HepG2 (cell line): ENCODE results near the gene C16orf89. TPM values are rescaled to one million over a fixed set of nuclear protein-coding genes. Genes with fewer than 3 reads are reported as not detected.

ENCODE experiments used
- CENPX ChIP-seq: sonication (generic); formaldehyde crosslinking; IDR thresholded peaks from 2 replicates; pipeline ENCODE4 v1.9.0; 2021; ENCODE audit warnings: mild to moderate bottlenecking, missing genetic modification reagents, moderate library complexity
- EED ChIP-seq: sonication (generic); formaldehyde crosslinking; IDR thresholded peaks from 2 replicates; pipeline ENCODE4 v1.5.0; 2020; ENCODE audit warnings: mild to moderate bottlenecking, missing genetic modification reagents
- ELF4 ChIP-seq: sonication (generic); formaldehyde crosslinking; IDR thresholded peaks from 2 replicates; pipeline ENCODE4 v1.5.0; 2020; ENCODE audit warnings: missing genetic modification reagents, mild to moderate bottlenecking, moderate library complexity, borderline replicate concordance
- HOXA3 ChIP-seq: sonication (generic); formaldehyde crosslinking; IDR thresholded peaks from 2 replicates; pipeline ENCODE4 v1.5.0; 2020; ENCODE audit warnings: missing genetic modification reagents
- PPARG ChIP-seq: conservative IDR thresholded peaks from 2 replicates; pipeline ENCODE4 v1.6.1; 2016; ENCODE audit warnings: missing biosample characterization, missing genetic modification reagents
- RARA ChIP-seq: IDR thresholded peaks from 2 replicates; pipeline ENCODE4 v1.6.1; 2016; ENCODE audit warnings: missing genetic modification reagents, missing compliant biosample characterization
- ZBTB20 ChIP-seq: sonication (generic); formaldehyde crosslinking; IDR thresholded peaks from 2 replicates; pipeline ENCODE4 v1.8.1; 2023; ENCODE audit warnings: missing genetic modification reagents, low read depth, mild to moderate bottlenecking, borderline replicate concordance
- ZNF598 ChIP-seq: sonication (generic); formaldehyde crosslinking; IDR thresholded peaks from 2 replicates; pipeline ENCODE4 v1.5.1; 2020; ENCODE audit warnings: mild to moderate bottlenecking, missing genetic modification reagents, borderline replicate concordance
- ZNF883 ChIP-seq: sonication (generic); formaldehyde crosslinking; IDR thresholded peaks from 2 replicates; pipeline ENCODE4 v1.5.1; 2020; ENCODE audit warnings: mild to moderate bottlenecking, missing genetic modification reagents; ENCODE audit errors: not compliant biosample characterization
- polyA plus RNA-seq, 8 experiments: library from polyadenylated mRNA; depleted of rRNA in 3 of 8; stranded (reverse) in 7 of 8; unstranded in 1 of 8; fragments of >200 nt; fragmentation: Illumina TruSeq in 4 of 8; extraction: Trizol in 4 of 8; gene quantifications; 2 replicates each; pipeline versions ENCODE4 v1.2.1 to v1.2.3, GENCODE V29; 2011 to 2016; ENCODE audit warnings: low read depth in 4 of 8, missing spikeins in 1 of 8, mixed read lengths in 1 of 8; ENCODE audit not compliant: insufficient read depth in 1 of 8
- total RNA-seq, 5 experiments: library from RNA; depleted of rRNA; stranded (reverse); fragments of >200 nt; fragmentation: Illumina TruSeq; extraction: Trizol; gene quantifications; 2 replicates each; pipeline ENCODE4 v1.2.3, GENCODE V29; 2016; ENCODE audit warnings: low read depth in 1 of 5
- TF ChIP-seq, protein P1 (sequence below): sonication (generic); formaldehyde crosslinking; IDR thresholded peaks from 2 replicates; pipeline ENCODE4 v1.4.0; 2020; ENCODE audit warnings: mild to moderate bottlenecking, missing genetic modification reagents
- TF ChIP-seq, protein P2 (sequence below): sonication (generic); formaldehyde crosslinking; IDR thresholded peaks from 2 replicates; pipeline ENCODE4 v1.5.0; 2020; ENCODE audit warnings: missing genetic modification reagents
- TF ChIP-seq, protein P3 (sequence below): sonication (generic); formaldehyde crosslinking; IDR thresholded peaks from 2 replicates; pipeline ENCODE4 v1.4.0; 2020; ENCODE audit warnings: missing genetic modification reagents
- TF ChIP-seq, protein P4 (sequence below): IDR thresholded peaks from 2 replicates; pipeline ENCODE4 v1.6.1; 2018; ENCODE audit warnings: missing genetic modification reagents
- TF ChIP-seq, protein P5 (sequence below): conservative IDR thresholded peaks from 2 replicates; pipeline ENCODE4 v1.6.1; 2018; ENCODE audit warnings: missing genetic modification reagents
- TF ChIP-seq, protein P6 (sequence below): sonication (generic); formaldehyde crosslinking; IDR thresholded peaks from 2 replicates; pipeline ENCODE4 v1.8.0; 2022; ENCODE audit warnings: missing genetic modification reagents, mild to moderate bottlenecking, inconsistent platforms, borderline replicate concordance
- TF ChIP-seq, protein P7 (sequence below): IDR thresholded peaks from 2 replicates; pipeline ENCODE4 v1.6.1; 2012; ENCODE audit warnings: inconsistent platforms

C16orf89 gene
- total and polyA plus RNA-seq, 2 of the 13 experiments (the other 11 are each of a cell fraction or from before 2014, with no cell fraction given) = 1.9 to 3.4 TPM

DNA sequence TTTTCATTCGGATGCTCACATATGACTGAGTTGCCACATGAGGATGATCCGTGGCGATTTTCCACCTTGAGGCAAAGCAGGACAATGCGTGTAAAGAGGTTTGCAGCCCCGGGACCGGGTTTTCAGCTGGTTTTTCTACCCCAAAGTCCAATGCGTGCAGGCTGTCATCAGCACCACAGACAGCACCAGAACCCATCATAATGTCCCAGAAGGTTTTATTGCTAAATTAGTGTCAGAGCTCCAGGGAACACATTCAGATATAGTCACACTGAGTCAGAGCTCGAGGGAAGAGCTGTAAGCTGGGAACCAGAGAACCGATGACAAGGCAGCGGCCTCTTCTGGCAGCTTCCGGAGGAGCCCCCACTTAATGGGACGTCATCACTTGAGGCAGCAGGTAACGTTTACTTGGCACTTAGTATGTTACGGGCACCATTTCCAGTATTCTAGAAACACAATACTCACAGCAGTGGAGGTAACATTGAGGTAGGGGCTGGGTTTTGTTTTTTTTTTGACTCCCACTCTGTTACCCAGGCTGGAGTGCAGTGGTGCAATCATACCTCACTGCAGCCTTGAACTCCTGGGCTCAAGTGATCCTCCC, 23.1 kb downstream of the C16orf89 start (continued):
- TF ChIP-seq, protein P1, sequence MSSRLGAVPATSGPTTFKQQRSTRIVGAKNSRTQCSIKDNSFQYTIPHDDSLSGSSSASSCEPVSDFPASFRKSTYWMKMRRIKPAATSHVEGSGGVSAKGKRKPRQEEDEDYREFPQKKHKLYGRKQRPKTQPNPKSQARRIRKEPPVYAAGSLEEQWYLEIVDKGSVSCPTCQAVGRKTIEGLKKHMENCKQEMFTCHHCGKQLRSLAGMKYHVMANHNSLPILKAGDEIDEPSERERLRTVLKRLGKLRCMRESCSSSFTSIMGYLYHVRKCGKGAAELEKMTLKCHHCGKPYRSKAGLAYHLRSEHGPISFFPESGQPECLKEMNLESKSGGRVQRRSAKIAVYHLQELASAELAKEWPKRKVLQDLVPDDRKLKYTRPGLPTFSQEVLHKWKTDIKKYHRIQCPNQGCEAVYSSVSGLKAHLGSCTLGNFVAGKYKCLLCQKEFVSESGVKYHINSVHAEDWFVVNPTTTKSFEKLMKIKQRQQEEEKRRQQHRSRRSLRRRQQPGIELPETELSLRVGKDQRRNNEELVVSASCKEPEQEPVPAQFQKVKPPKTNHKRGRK (CRISPR knock-in tag) = no peak
- TF ChIP-seq, protein P2, sequence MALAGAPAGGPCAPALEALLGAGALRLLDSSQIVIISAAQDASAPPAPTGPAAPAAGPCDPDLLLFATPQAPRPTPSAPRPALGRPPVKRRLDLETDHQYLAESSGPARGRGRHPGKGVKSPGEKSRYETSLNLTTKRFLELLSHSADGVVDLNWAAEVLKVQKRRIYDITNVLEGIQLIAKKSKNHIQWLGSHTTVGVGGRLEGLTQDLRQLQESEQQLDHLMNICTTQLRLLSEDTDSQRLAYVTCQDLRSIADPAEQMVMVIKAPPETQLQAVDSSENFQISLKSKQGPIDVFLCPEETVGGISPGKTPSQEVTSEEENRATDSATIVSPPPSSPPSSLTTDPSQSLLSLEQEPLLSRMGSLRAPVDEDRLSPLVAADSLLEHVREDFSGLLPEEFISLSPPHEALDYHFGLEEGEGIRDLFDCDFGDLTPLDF (CRISPR knock-in tag) = no peak
- TF ChIP-seq ZNF883 (CRISPR knock-in tag) (no peak), ELF4 (CRISPR knock-in tag) (no peak), HOXA3 (CRISPR knock-in tag) (peak; percentile 59; the same call in 1 of the 2 replicates), EED (CRISPR knock-in tag) (no peak), ZBTB20 (CRISPR knock-in tag) (no peak), RARA (CRISPR knock-in tag) (no peak), ZNF598 (CRISPR knock-in tag) (no peak), CENPX (CRISPR knock-in tag) (no peak), PPARG (CRISPR knock-in tag) (no peak)
- TF ChIP-seq, protein P3, sequence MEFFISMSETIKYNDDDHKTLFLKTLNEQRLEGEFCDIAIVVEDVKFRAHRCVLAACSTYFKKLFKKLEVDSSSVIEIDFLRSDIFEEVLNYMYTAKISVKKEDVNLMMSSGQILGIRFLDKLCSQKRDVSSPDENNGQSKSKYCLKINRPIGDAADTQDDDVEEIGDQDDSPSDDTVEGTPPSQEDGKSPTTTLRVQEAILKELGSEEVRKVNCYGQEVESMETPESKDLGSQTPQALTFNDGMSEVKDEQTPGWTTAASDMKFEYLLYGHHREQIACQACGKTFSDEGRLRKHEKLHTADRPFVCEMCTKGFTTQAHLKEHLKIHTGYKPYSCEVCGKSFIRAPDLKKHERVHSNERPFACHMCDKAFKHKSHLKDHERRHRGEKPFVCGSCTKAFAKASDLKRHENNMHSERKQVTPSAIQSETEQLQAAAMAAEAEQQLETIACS = no peak; the same call in 1 of the 2 replicates
- TF ChIP-seq, protein P4, sequence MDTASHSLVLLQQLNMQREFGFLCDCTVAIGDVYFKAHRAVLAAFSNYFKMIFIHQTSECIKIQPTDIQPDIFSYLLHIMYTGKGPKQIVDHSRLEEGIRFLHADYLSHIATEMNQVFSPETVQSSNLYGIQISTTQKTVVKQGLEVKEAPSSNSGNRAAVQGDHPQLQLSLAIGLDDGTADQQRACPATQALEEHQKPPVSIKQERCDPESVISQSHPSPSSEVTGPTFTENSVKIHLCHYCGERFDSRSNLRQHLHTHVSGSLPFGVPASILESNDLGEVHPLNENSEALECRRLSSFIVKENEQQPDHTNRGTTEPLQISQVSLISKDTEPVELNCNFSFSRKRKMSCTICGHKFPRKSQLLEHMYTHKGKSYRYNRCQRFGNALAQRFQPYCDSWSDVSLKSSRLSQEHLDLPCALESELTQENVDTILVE = no peak
- TF ChIP-seq, protein P5, sequence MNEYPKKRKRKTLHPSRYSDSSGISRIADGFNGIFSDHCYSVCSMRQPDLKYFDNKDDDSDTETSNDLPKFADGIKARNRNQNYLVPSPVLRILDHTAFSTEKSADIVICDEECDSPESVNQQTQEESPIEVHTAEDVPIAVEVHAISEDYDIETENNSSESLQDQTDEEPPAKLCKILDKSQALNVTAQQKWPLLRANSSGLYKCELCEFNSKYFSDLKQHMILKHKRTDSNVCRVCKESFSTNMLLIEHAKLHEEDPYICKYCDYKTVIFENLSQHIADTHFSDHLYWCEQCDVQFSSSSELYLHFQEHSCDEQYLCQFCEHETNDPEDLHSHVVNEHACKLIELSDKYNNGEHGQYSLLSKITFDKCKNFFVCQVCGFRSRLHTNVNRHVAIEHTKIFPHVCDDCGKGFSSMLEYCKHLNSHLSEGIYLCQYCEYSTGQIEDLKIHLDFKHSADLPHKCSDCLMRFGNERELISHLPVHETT (CRISPR knock-in tag) = no peak
- TF ChIP-seq, protein P6, sequence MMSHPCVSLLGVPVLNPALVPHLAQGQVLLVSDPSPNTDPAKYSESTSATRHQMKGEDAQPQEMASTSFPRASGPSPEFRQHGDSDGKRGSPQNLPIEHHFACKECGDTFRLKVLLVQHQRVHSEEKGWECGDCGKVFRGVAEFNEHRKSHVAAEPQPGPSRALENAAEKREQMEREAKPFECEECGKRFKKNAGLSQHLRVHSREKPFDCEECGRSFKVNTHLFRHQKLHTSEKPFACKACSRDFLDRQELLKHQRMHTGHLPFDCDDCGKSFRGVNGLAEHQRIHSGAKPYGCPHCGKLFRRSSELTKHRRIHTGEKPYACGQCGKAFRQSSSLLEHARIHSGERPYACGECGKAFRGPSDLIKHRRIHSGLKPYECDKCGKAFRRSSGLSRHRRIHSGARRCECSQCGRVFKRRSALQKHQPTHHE = no peak
- TF ChIP-seq, protein P7, sequence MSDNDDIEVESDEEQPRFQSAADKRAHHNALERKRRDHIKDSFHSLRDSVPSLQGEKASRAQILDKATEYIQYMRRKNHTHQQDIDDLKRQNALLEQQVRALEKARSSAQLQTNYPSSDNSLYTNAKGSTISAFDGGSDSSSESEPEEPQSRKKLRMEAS = no peak
